Raji (cell line): ENCODE measurements around the gene NFAT5.

Source experiments
- POLR2A ChIP-seq: IDR thresholded peaks from 2 replicates; pipeline ENCODE4 v1.6.1; 2011; ENCODE audit warnings: low read depth, low read length, control low read depth; ENCODE audit not compliant: insufficient read depth

NFAT5 gene

DNA sequence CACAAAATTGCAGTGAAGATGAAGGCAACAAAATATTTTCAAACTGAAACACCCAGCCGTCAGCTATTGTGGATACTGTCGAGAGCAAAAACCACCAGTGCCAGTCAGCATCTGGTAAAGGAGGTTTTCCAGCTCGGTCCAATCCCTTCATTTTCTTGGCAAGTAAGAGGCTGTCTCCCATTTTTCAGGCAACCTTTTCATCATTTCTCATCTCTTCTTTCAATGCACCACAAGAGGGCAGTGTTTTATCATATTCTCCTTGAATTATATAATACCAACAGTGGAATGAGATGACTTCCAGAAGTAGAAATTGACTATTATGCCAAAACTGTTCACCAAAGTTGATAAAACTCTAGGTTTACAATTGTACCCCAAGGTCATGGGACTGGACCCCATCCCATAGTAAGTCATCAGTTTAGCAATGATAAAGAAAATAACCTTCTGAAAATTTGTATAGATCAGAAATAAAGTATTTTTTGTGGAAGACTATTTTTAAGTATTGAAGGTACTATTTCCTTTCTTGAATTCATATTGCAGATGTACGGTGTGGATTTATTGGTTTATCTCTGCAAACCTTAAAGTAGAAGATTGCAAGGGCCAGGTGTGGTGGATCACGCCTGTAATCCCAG lies 143.8 kb downstream of the NFAT5 start:
- TF ChIP-seq POLR2A: no peak

DNA sequence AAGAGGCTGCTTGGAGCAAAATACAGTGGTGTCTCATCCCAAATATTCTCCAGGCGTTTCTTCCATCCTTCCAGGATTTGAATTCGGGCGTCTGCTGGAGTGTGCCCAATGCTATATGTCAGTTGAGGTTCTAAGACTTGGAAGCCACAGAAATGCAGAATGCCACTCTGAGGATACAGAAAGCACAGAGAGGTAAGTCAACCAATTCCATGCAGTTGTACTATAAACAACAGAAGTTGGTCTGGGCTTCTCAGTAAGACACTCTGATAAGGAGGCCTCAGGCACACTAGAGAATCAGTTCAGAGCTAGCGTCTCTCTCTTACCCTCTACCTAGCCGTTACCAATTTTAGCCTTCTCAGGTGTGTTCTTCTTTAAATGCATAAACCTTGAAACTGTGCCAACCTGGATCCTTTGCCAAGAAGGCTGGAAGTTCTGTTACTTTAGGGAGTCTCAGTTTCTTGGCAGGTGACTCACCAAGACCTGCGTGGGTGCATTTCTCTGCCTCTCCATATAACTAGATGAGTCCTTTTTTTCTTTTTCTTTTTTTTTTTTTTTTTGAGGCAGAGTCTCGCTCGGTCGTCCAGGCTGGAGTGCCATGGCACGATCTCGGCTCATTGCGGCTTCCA lies 145.5 kb downstream of the NFAT5 start:
- TF ChIP-seq POLR2A: no peak

DNA sequence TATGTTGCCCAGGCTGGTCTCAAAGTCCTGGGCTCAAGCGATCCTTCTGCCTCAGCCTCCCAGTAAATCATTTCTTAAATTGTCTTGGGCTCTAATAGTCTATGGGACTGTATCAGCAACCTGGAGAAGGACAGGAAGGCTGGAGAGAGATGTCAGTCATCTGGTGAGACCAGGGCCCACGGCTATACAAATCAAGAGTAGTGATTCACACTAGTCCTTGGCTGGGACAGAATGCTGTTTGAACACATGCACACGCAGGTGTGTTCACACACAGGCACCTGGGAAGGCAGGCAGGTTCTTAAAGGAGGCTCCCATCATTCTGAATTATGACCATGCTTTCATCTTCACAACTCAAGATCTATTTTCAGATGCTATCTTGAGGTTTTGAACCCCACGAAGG lies 146.5 kb downstream of the NFAT5 start:
- TF ChIP-seq POLR2A: no peak

DNA sequence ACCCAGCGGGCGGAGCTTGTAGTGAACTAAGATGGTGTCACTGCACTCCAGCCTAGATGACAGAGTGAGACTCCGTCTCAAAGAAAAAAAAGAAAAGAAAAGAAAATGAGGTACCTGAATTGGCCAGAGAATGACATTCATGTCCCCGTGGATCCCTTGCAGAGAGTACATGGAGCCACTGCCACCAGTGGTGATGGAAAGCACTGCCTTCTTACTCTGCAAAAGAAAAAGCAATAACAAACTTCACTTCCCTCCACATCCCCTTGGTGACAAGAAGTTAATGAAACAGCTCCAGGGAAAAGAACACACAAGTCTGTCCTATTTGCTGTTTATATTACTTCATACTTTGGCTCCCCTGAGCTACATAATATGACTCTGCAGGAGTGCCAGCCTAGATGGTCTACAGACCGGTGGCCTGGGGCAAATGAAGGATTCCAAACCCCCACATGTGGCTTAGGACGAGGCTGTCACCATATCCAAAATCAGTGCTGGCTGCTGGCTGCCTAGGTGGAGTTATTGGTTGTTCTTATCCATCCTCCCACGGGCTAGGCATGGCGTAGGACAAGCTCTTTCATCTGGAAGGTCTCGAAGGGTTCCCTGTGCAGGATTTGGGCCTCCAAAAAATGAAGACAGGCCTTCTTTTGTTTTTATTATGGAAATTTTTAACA lies 147.3 kb downstream of the NFAT5 start:
- no peak for TF ChIP-seq POLR2A

DNA sequence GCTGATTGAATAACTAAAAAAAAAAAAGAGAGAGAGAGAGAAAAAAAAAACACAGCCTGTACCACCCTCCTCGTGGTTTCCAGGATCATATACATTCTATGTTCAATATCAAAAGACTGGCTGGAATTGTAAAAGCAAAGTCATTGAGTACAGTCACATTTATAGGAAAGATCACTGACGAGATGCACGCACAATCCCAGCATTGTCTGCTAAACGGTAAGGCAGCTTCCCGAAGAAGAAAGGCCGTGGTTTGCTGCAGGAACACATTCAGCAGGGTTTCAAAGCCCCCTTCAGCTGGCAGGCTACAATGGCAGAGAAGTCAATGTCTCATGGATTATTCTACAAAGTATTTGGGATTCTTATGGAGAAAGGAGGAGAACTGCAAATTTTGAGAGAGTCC lies 151.3 kb downstream of the NFAT5 start:
- TF ChIP-seq POLR2A: no peak

DNA sequence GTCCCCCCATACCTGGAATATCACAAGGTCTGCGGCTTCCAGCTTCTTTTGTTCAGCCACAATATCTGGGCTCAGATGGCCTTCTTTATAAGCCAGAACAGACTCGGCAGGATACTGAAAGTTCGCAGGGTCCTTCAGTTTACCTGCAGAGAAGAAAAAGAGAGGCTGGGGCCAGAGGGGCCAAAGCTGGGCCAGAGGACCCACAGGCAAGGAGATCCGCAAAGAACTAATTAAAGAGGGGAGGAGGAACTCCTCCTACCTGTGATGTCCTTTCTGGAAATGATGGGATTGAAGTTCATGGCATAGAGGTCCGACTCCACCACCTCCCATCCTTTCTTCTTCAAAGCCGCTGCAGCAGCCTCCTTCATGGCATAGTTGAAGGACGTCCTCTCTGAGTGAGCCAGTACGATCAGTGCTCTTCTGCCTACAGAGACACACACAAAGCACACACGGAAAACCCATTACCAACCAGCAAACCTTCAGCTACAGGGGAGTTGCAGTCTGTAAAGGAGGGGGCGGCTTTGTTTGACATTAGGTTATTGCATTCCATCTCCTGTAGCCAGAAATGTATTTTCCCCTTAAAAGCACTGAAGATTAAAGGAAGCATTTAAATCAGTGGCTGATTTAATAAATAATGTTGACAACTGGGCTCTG lies 152.5 kb downstream of the NFAT5 start:
- TF ChIP-seq POLR2A: no peak

DNA sequence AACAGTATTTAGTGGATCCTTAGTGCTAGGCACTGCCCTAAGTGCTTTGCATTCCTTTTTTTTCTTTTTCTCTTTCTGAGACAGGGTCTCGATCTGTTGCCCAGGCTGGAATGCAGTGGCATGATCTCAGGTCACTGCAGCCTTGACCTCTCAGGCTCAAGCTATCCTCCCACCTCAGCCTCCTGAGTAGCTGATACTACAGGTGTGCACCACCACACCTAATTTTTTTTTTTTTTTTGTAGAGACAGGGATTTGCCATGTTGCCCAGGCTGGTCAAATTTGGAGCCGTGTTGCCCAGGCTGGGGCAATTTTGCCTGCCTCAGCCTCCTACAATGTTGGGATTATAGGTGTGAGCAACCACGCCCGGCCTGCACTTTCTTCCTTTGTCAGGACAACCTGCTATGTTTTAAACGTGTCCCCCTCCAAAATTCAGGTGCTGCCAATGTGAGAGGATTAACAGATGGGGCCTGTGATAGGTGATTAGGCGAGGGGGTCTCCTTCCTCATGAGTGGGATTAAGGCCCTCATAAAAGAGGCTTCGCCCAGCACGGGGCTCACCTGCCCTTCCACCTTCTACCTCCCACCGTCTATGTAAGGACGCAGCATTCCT lies 155.2 kb downstream of the NFAT5 start:
- TF ChIP-seq POLR2A: no peak

DNA sequence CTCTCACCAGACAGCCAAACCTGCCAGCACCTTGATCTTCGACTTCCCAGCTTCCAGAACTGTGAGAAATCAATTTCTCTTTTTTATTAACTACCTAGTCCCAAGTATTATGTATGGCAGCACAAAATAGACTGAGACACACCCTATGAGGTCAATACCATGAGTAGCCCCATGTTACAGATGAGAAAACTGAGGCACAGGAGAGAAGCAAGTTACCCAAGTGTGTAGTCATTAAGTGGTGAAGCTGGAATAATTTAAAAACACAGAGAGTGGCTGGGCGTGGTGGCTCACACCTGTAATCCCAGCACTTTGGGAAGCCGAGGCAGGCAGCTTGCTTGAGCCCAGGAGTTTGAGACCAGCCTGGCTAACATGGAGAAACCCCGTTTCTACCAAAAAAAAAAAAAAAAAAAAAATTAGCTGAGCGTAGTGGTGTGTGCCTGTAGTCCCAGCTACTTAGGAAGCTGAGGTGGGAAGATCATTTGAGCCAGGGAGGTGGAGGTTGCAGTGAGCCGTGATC lies 155.7 kb downstream of the NFAT5 start:
- no peak for TF ChIP-seq POLR2A

DNA sequence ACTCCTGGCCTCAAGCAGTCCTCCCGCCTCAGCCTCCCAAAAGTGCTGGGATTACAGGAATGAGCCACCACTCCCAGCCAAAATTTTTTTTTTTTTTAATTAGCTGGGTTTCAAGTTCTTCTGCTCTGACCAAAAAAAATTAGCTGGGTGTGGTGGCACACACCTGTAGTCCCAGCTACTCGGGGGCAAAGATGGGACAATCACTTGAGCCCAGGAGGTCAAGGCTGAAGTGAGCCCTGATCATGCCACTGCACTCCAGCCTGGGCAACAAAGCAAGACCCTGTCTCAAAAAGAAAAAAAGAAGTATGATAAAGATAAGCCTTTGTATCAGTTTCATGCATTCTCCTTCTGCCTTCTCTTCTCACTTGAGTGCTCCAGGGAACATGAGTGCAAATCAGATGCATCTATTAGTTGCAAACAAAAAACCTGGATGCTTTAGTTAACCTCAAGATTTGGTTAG lies 158.7 kb downstream of the NFAT5 start:
- no peak for TF ChIP-seq POLR2A

DNA sequence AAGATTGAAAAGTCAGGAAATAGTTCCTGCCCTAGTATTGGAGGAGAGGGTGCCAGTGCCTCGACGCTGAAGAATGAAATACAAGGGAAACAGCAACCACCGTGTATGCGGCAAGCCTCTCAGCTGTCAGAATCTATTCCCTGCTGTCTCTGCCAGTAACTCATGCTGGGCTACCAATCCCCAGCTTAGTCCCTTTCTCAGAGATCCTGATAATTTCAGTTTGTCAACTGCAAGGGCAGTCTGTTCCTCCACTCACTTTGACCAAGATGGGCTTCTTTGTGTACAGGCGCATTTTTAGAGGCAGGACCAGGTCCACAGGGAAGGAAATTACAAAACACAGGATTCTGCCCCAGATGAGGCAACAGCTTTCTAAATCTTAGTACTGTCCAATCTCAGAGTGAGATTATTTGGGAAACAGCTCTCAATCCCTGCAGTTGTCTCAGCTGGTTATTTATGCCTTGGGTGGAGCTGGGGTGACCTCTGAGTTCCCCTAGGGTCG lies 159.3 kb downstream of the NFAT5 start:
- TF ChIP-seq POLR2A: no peak

DNA sequence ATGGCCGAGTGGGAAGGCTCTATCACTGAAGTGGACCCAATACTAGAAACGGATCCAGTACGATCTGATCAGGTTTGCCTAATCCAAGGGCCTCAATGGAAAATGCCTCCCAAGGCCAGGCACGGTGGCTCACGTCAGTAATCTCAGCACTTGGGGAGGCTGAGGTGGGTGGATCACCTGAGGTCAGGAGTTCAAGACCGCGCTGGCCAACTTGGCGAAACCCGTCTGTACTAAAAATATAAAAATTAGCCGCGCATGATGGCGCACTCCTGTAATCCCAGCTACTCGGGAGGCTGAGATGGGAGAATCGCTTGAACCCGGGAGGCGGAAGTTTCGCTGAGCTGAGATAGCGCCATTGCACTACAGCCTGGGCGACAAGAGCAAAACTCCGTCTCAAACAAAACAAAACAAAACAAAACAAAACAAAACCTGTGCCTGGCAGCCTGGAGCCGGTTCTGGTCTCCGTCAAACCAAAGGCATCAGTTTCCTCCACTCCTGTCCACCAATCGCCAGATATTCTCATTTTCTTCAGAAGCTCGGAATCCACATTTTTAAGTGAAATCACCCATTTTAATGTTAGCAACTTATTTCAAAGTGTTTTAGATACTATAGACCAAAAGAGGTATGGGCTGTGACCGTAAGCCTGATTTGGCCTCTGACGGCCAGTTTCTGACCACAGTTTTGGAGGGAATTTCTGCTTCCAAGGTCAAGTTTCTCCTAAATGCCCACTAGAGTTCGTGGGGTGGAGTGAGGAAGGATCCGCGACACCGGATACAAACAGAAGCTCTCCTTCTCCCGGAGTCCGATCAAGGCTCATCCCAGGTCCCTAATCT lies 159.9 kb downstream of the NFAT5 start:
- no peak for TF ChIP-seq POLR2A

DNA sequence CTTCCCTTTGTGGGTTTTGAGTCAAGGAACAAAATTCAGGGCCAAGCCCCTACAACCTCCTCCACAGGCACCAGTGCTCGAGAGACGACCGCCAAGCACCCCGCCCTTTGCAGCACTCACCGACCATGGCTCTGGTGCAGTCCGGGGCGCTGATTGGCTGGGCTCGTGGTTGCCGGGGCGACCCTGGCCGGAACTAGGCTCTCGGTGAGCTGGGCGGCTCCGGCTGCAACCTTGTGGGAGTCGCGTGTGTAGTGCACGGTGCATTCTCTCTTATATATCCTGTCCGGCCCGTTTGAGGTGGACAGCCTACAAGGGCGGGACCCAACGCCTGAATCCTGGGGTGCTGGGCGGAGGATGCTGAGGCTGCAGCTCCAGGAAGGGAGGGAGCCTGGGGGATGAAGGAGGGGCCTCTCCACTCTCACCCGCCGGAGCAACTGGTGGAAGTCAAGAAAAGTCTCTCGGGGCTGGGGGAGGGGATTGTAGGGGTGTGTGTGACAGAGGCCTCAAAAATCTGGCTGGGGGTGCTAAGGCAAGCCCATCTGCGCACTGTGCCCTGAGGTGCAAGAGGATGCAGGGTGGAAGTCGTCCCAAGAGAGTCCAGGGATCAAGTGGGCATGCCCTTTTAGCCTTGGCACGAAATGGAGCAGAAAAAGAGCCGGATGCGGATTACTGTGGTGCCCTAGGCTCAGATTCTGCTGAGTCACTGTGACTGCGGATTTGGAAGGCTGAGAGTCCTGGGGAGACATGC lies 160.7 kb downstream of the NFAT5 start, which contains the start of gene NQO1:
Gene NQO1, minus strand, starts transcription at position 248 of the 748 bp plus-strand sequence. Its CDS starts 121 bp downstream, at position 127.
- TF ChIP-seq POLR2A: peak; percentile 86

DNA sequence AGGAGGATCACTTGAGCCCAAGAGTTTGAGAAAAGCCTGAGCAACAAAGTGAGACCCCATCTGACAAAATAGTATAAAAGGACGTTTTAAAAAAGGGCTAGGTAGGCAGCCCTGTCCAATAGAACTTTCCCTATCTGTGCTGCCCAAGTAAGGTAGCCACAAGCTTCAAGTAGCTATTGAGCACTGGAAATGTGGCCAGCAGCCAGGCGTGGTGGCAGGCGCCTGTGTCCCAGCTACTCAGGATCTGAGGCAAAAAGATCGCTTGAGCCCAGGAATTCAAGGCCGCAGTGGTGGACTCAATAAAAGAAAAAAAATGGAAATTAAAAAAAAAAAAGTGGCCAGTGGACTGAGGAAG lies 162.1 kb downstream of the NFAT5 start:
- TF ChIP-seq POLR2A: no peak

DNA sequence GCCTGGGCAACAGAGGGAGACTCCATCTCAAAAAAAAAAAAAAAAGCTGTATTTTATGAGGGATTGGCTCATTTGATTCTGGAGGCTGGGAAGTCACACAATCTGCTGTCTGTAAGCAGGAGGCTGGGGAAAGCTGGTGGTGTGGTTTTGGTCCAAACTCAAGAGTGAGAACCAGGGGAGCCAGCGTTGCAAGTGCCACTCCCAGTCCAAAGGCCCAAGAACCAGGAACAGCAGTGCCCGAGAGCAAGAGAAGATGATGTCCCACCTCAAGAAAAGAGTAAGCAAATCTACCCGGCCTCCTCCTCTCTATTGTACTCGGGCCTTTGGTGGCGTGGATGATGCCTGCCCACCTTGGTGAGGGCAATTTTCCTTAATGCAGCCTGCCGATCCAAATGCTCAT lies 166.3 kb downstream of the NFAT5 start:
- no peak for TF ChIP-seq POLR2A

DNA sequence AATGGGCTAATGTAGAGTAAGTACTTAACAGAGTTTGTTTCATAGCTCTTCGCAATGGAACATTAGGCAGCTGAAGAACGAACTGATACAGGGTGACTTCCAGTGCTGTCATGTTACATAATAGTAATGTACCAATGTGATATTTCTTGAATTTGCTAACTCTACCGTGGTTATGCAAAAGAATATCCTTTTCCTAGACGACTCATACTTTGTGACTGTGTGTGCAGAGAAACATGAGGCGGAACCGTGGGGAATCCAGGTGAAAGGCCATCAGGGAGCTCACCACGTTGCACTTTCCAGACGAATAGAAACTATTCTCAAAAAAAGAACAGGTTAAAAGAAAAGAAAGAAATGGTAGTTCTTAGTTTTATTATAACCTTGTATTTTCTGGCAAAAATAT lies 175.8 kb downstream of the NFAT5 start:
- no peak for TF ChIP-seq POLR2A
